HUES64 (cell line): ENCODE results near the gene HSPA2. TPM values are rescaled to one million over a fixed set of nuclear protein-coding genes. Genes with fewer than 3 reads are reported as not detected.
A peak's percentile ranks its signal among the peaks of the same experiment; 100 is the strongest.

Experiments used
- H3K27ac ChIP-seq: 2 replicates; pipeline ENCODE4 v1.7.0; 2013; ENCODE audit warnings: low read depth, low read length, inconsistent platforms
- H3K27me3 ChIP-seq: 2 replicates; pipeline ENCODE4 v1.6.1; 2013; ENCODE audit warnings: mild to moderate bottlenecking, low read length; ENCODE audit not compliant: insufficient read depth
- H3K36me3 ChIP-seq: 2 replicates; pipeline ENCODE4 v1.6.1; 2013; ENCODE audit warnings: mild to moderate bottlenecking, low read length; ENCODE audit not compliant: insufficient read depth
- H3K4me1 ChIP-seq: 2 replicates; pipeline ENCODE4 v1.6.1; 2013; ENCODE audit warnings: mild to moderate bottlenecking, low read length, moderate library complexity; ENCODE audit not compliant: insufficient read depth
- H3K4me3 ChIP-seq: 2 replicates; pipeline ENCODE4 v1.5.1; 2013; ENCODE audit warnings: mild to moderate bottlenecking, low read length, moderate library complexity
- H3K9ac ChIP-seq: 2 replicates; pipeline ENCODE4 v1.6.1; 2013; ENCODE audit warnings: mild to moderate bottlenecking, low read depth, low read length
- H3K9me3 ChIP-seq: 2 replicates; pipeline ENCODE4 v1.6.1; 2013; ENCODE audit warnings: low read depth, low read length; ENCODE audit not compliant: insufficient read depth
- WGBS: fragments of 150-250, 120-280 bp; methylation state at CpG from one replicate; pipeline ENCODE4 v1.1.7; 2013; ENCODE audit warnings: missing lambda C conversion rate; 5-methylcytosine and 5-hydroxymethylcytosine counted together
- polyA plus RNA-seq, 2 experiments: library from polyadenylated mRNA; stranded (reverse); fragments of 50-300 nt; gene quantifications; one replicate each; pipeline ENCODE4 v1.2.3, GENCODE V29; 2013

Gene HSPA2
- 10.8 TPM for polyA plus RNA-seq (2013, experiment 1 of 2)
- polyA plus RNA-seq (2013, experiment 2 of 2), result 16.3 TPM

DNA sequence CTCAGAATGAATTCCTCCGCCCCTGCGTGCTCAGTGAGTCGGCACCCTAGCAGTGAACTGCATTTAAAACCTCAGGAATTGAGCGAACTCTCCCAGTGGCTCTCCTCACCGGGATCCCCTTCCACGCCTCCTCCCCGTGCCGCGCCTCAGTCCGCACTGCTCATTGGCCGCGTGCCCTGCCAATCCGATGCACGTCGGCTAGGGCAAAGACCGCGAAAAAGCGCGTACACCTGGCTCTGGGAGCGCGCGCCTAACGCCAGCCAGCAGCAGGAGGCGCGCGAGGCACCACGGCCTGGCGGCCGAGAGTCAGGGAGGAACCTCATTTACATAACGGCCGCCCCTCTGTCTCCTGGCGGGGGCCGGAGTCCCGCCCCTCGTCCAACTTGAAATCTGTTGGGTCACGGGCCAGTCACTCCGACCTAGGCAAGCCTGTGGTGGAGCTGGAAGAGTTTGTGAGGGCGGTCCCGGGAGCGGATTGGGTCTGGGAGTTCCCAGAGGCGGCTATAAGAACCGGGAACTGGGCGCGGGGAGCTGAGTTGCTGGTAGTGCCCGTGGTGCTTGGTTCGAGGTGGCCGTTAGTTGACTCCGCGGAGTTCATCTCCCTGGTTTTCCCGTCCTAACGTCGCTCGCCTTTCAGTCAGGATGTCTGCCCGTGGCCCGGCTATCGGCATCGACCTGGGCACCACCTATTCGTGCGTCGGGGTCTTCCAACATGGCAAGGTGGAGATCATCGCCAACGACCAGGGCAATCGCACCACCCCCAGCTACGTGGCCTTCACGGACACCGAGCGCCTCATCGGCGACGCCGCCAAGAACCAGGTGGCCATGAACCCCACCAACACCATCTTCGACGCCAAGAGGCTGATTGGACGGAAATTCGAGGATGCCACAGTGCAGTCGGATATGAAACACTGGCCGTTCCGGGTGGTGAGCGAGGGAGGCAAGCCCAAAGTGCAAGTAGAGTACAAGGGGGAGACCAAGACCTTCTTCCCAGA lies at the start of gene HSPA2:
TSS of gene HSPA2 (plus strand) at position 534 of the 995 bp plus-strand sequence. CDS start at position 643, 109 bp downstream.
- peak within 1 kb of the TSS; percentile 67 for H3K9ac ChIP-seq
- WGBS, result 41% methylated on average over 79 of the region's 79 CpGs
- no peaks in the 10 kb centered on the region for H3K9me3 ChIP-seq
- H3K27me3 ChIP-seq, result peaks cover 35% of the 10 kb centered on the region
- peak within 1 kb of the TSS; percentile 94 for H3K27ac ChIP-seq
- H3K36me3 ChIP-seq, result no peaks in the 10 kb centered on the region
- H3K4me1 ChIP-seq, result peaks cover 22% of the 10 kb centered on the region
- H3K4me3 ChIP-seq, result peak within 1 kb of the TSS; percentile 76

- Histone ChIP-seq H3K4me1 (no peaks in the 10 kb centered on the region), H3K4me3 (no peak overlapping the region), H3K36me3 (peaks cover 43% of the 10 kb centered on the region), H3K27ac (no peak overlapping the region), H3K9me3 (no peaks in the 10 kb centered on the region), H3K9ac (no peak overlapping the region), H3K27me3 (no peaks in the 10 kb centered on the region)
- 90% methylated on average over 2 of the region's 2 CpGs for WGBS
Measured at GRCh38 chr14:64491637-64492036, 48.9 kb upstream of the HSPA2 start.

DNA sequence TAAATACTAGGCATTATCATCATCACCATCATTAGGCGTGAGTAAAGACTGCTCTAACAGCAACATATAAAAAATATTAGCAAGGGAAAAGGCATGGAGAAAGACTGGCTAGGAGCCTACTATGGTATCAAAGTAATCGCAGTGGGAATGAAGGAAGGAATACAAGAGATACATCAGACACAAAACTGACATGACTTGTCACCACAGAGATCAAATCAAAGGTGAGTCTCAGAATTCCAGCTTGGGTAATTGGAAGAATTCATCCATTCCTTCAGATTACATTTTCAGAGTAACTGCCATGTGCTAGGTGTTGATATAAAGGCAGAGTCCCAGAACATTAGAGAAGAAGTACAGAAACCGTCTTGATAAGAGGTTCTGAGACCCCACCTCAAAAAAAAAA lies 47.1 kb upstream of the HSPA2 start:
- Histone ChIP-seq H3K4me3 (no peak overlapping the region), H3K9me3 (no peaks in the 10 kb centered on the region), H3K9ac (no peak overlapping the region), H3K36me3 (peaks cover 36% of the 10 kb centered on the region), H3K27ac (no peak overlapping the region), H3K27me3 (no peaks in the 10 kb centered on the region), H3K4me1 (no peaks in the 10 kb centered on the region)
- 92% methylated on average over 3 of the region's 3 CpGs for WGBS

GRCh38 chr14:64495252-64495651 lies 45.3 kb upstream of the HSPA2 start:
- peaks cover 30% of the 10 kb centered on the region for H3K36me3 ChIP-seq
- no peaks in the 10 kb centered on the region for H3K9me3 ChIP-seq
- H3K4me1 ChIP-seq, result no peaks in the 10 kb centered on the region
- H3K4me3 ChIP-seq, result no peak overlapping the region
- H3K9ac ChIP-seq, result no peak overlapping the region
- no peak overlapping the region for H3K27ac ChIP-seq
- no peaks in the 10 kb centered on the region for H3K27me3 ChIP-seq

DNA sequence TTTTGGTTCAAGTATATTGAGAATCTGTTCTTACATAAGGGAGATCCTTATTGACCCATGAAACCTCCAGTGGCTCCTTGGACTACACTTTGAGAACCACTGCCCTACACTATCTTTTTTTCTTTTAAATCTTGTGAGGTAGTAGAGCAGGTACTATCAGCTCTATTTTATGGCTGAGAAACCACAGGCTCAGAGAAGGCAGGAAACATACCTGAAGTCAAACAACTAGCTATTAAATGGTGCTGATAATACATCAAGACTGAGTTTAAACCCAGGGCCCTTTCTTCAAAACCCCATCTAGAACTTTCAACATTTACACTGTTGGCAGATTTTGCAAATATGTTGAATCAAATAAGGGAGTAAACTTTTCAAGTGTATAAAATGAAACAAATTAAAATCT lies 43.8 kb upstream of the HSPA2 start:
- no peak overlapping the region for H3K27ac ChIP-seq
- H3K9ac ChIP-seq, result no peak overlapping the region
- H3K9me3 ChIP-seq, result no peaks in the 10 kb centered on the region
- H3K36me3 ChIP-seq, result peaks cover 22% of the 10 kb centered on the region
- H3K4me3 ChIP-seq, result no peak overlapping the region
- peaks cover 6% of the 10 kb centered on the region for H3K4me1 ChIP-seq
- H3K27me3 ChIP-seq, result no peaks in the 10 kb centered on the region

DNA sequence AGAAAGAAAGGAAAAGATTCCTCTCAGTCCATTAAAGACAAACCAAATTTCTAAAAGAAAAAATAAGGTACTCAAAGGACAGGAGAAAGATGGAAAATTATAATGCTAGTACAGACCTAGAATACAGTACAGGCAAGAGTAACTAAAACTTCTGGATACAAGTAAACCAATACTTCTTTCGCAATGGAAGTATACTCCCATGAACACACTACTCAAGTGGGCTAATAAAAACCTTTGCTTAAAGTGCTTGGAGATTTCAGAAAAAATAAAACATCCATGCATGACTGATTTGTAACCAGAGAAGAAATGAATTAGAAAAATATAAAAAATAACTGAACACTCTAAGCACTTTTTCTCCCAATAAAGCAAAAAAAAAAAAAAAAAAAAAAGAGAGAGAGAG lies 40.5 kb upstream of the HSPA2 start:
- H3K9ac ChIP-seq, result no peak overlapping the region
- peaks cover 19% of the 10 kb centered on the region for H3K36me3 ChIP-seq
- no peak overlapping the region for H3K4me3 ChIP-seq
- H3K27ac ChIP-seq, result no peak overlapping the region
- 100% methylated on average over 1 of the region's 1 CpG for WGBS
- H3K9me3 ChIP-seq, result no peaks in the 10 kb centered on the region
- peaks cover 14% of the 10 kb centered on the region for H3K4me1 ChIP-seq
- no peaks in the 10 kb centered on the region for H3K27me3 ChIP-seq

GRCh38 chr14:64501411-64502171 lies 39.0 kb upstream of the HSPA2 start:
- 81% methylated on average over 8 of the region's 8 CpGs for WGBS
- H3K9ac ChIP-seq, result peak overlapping the region; percentile 22; the same call in 1 of the 2 replicates
- H3K27ac ChIP-seq, result no peak overlapping the region

GRCh38 chr14:64502456-64502855 lies 38.1 kb upstream of the HSPA2 start:
- peak overlapping the region; percentile 100 for H3K9ac ChIP-seq
- H3K9me3 ChIP-seq, result no peaks in the 10 kb centered on the region
- H3K27ac ChIP-seq, result no peak overlapping the region
- no peaks in the 10 kb centered on the region for H3K27me3 ChIP-seq
- H3K4me3 ChIP-seq, result peak overlapping the region; percentile 95
- WGBS, result 82% methylated on average over 6 of the region's 6 CpGs
- peaks cover 25% of the 10 kb centered on the region for H3K4me1 ChIP-seq
- H3K36me3 ChIP-seq, result peaks cover 10% of the 10 kb centered on the region

More at GRCh38 chr14:64501411-64502171, 39.0 kb upstream of the HSPA2 start:
- peak overlapping the region; percentile 95; the same call in 1 of the 2 replicates for H3K4me3 ChIP-seq
- H3K4me1 ChIP-seq, result peaks cover 18% of the 10 kb centered on the region
- no peaks in the 10 kb centered on the region for H3K9me3 ChIP-seq
- H3K36me3 ChIP-seq, result peaks cover 16% of the 10 kb centered on the region
- H3K27me3 ChIP-seq, result no peaks in the 10 kb centered on the region

DNA sequence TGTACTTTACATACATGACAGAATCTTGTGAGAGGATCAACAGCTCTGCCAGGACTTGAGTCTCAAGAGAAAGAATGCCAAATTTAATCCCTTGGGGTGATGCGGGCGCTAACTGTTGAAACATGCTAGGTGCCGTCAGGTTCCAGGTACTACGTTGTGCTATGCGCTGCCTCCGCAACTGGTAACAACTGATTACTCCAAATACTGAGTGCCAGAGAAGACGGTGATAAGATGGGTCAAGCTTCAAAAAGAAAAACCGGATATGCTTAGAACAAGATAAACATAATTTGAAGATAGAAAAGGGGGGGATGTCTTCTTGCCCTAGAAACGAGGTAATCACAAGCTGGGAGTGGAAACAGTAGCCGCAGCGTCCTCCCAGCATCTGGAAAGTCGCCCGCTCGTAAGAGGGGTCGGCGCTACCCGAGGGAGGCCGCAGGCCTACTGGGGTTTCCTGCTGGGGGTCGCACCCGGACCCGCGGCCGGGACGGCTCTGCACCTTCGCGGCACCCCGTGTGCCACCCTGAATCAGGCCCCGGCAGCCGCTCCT lies 37.6 kb upstream of the HSPA2 start:
- Histone ChIP-seq H3K9me3 (no peaks in the 10 kb centered on the region), H3K4me1 (peaks cover 31% of the 10 kb centered on the region), H3K27me3 (no peaks in the 10 kb centered on the region), H3K27ac (peak overlapping the region; percentile 100), H3K9ac (peak overlapping the region; percentile 100), H3K4me3 (peak overlapping the region; percentile 95), H3K36me3 (peaks cover 5% of the 10 kb centered on the region)
- 6% methylated on average over 29 of the region's 29 CpGs for WGBS

- Histone ChIP-seq H3K9ac (peak within 1 kb of the TSS; percentile 100), H3K4me1 (peaks cover 37% of the 10 kb centered on the region), H3K4me3 (peak within 1 kb of the TSS; percentile 95), H3K36me3 (peaks cover 5% of the 10 kb centered on the region), H3K27ac (peak within 1 kb of the TSS; percentile 100), H3K9me3 (no peaks in the 10 kb centered on the region), H3K27me3 (no peaks in the 10 kb centered on the region)
- under 1% methylated on average over 87 of the region's 87 CpGs for WGBS
Measured at GRCh38 chr14:64503434-64504309, 36.9 kb upstream of the HSPA2 start, which contains the start of gene ZBTB25. ZBTB25 (minus strand) TSS chr14:64503838; CDS start chr14:64490533, 13,305 bp downstream.
